Measurements from ENCODE around the gene CBX3.

GRCh38 chr7:26224359-26224758, 22.8 kb downstream of the CBX3 start:
- no peak for TF ChIP-seq POLR2A (IDR thresholded peaks at IDR 0.05)
- no peak for TF ChIP-seq CTCF (IDR thresholded peaks at IDR 0.05)
- TF ChIP-seq POLR2AphosphoS5 (IDR thresholded peaks at IDR 0.05) = no peak
- TF ChIP-seq EP300 (IDR thresholded peaks at IDR 0.05) = no peak
